HEK293 (cell line): Measurements from ENCODE around the gene NCOA7.

ENCODE experiments used
- CTCF ChIA-PET: fragments of 350-600 bp; formaldehyde crosslinking; extraction: SDS; loops from one replicate; lab custom pipeline; 2021; ENCODE audit warnings: antibody characterized with exemption; lab: Yijun Ruan, JAX
- POLR2A ChIA-PET: fragments of 300-600 bp; formaldehyde crosslinking; extraction: SDS; loops from one replicate; lab custom pipeline; 2020; ENCODE audit warnings: antibody characterized with exemption, inconsistent platforms; lab: Yijun Ruan, JAX
- H3K27ac ChIP-seq: fragments of 200-500 bp; sonication (Bioruptor generic); 2 replicates; pipeline ENCODE4 v1.5.1; 2014; ENCODE audit warnings: low read depth, low read length, control low read depth, inconsistent platforms; ENCODE audit errors: extremely low read depth
- H3K36me3 ChIP-seq, 2 experiments: fragments of 200-500 bp in 1 of 2; sonication (Bioruptor generic) in 1 of 2; 1 replicate in 1 of 2; 2 replicates in 1 of 2; pipeline ENCODE4 v1.5.1; 2014 to 2017; ENCODE audit warnings: inconsistent platforms in 2 of 2, low read length in 2 of 2; ENCODE audit not compliant: control insufficient read depth in 2 of 2, insufficient read depth in 1 of 2
- H3K4me1 ChIP-seq: fragments of 200-500 bp; sonication (Bioruptor generic); 2 replicates; pipeline ENCODE4 v1.5.1; 2014; ENCODE audit warnings: mild to moderate bottlenecking, low read length, inconsistent platforms; ENCODE audit not compliant: control insufficient read depth, insufficient read depth
- H3K4me3 ChIP-seq: 2 replicates; pipeline ENCODE4 v1.5.1; 2011; ENCODE audit warnings: low read depth, mild to moderate bottlenecking, control low read depth, low read length, moderate library complexity
- H3K9me3 ChIP-seq: fragments of 200-500 bp; sonication (Bioruptor generic); 2 replicates; pipeline ENCODE4 v1.5.1; 2014; ENCODE audit warnings: low read depth, low read length, inconsistent platforms; ENCODE audit not compliant: control insufficient read depth, insufficient read depth
- IKZF3 ChIP-seq: fragments of 450-650 bp; IDR thresholded peaks from 2 replicates; pipeline ENCODE4 v1.5.0; 2018; ENCODE audit warnings: missing biosample characterization, mild to moderate bottlenecking, missing genetic modification characterization, moderate library complexity
- SP2 ChIP-seq: fragments of 450-650 bp; formaldehyde crosslinking; IDR thresholded peaks from 2 replicates; pipeline ENCODE4 v1.5.1; 2016; ENCODE audit warnings: missing biosample characterization, missing genetic modification characterization
- SP3 ChIP-seq: fragments of 450-650 bp; formaldehyde crosslinking; IDR thresholded peaks from 2 replicates; pipeline ENCODE4 v1.5.1; 2016; ENCODE audit warnings: missing biosample characterization, missing genetic modification characterization
- SP7 ChIP-seq: fragments of 450-650 bp; formaldehyde crosslinking; IDR thresholded peaks from 2 replicates; pipeline ENCODE4 v1.5.1; 2016; ENCODE audit warnings: missing biosample characterization, missing genetic modification characterization
- ZBTB1 ChIP-seq: fragments of 450-650 bp; formaldehyde crosslinking; IDR thresholded peaks from 2 replicates; pipeline ENCODE4 v1.5.1; 2016; ENCODE audit warnings: missing biosample characterization, missing genetic modification characterization
- ZBTB21 ChIP-seq: fragments of 450-650 bp; formaldehyde crosslinking; IDR thresholded peaks from 2 replicates; pipeline ENCODE4 v1.5.1; 2017; ENCODE audit warnings: missing biosample characterization, missing genetic modification characterization
- ZBTB48 ChIP-seq: fragments of 450-650 bp; formaldehyde crosslinking; IDR thresholded peaks from 2 replicates; pipeline ENCODE4 v1.5.1; 2016; ENCODE audit warnings: missing biosample characterization, missing genetic modification characterization
- ZBTB7A ChIP-seq: fragments of 450-650 bp; formaldehyde crosslinking; IDR thresholded peaks from 2 replicates; pipeline ENCODE4 v1.5.1; 2016; ENCODE audit warnings: low read depth, missing biosample characterization, missing genetic modification characterization
- ZNF155 ChIP-seq: fragments of 450-650 bp; formaldehyde crosslinking; IDR thresholded peaks from 2 replicates; pipeline ENCODE4 v1.5.1; 2016; ENCODE audit warnings: missing biosample characterization, missing genetic modification characterization
- ZNF214 ChIP-seq: fragments of 450-650 bp; formaldehyde crosslinking; IDR thresholded peaks from 2 replicates; pipeline ENCODE4 v1.5.1; 2017; ENCODE audit warnings: missing biosample characterization, mild to moderate bottlenecking, missing genetic modification characterization, borderline replicate concordance
- ZNF23 ChIP-seq: fragments of 450-650 bp; formaldehyde crosslinking; IDR thresholded peaks from 2 replicates; pipeline ENCODE4 v1.5.1; 2016; ENCODE audit warnings: missing biosample characterization, missing genetic modification characterization, borderline replicate concordance
- ZNF239 ChIP-seq: fragments of 450-650 bp; formaldehyde crosslinking; IDR thresholded peaks from 2 replicates; pipeline ENCODE4 v1.5.1; 2016; ENCODE audit warnings: missing biosample characterization, missing genetic modification characterization
- ZNF548 ChIP-seq: fragments of 450-650 bp; formaldehyde crosslinking; IDR thresholded peaks from 2 replicates; pipeline ENCODE4 v1.5.1; 2016; ENCODE audit warnings: missing biosample characterization, missing genetic modification characterization
- ZNF624 ChIP-seq: fragments of 450-650 bp; formaldehyde crosslinking; IDR thresholded peaks from 2 replicates; pipeline ENCODE4 v1.5.1; 2017; ENCODE audit warnings: missing biosample characterization, missing genetic modification characterization
- ZNF660 ChIP-seq: fragments of 450-650 bp; IDR thresholded peaks from 2 replicates; pipeline ENCODE4 v1.5.1; 2018; ENCODE audit warnings: missing biosample characterization, mild to moderate bottlenecking, missing genetic modification characterization
- ZNF768 ChIP-seq: fragments of 450-650 bp; formaldehyde crosslinking; IDR thresholded peaks from 2 replicates; pipeline ENCODE4 v1.5.1; 2018; ENCODE audit warnings: missing biosample characterization, mild to moderate bottlenecking, missing genetic modification characterization
- TF ChIP-seq, protein P1 (sequence below): fragments of 450-650 bp; IDR thresholded peaks from 2 replicates; pipeline ENCODE4 v1.5.1; 2018; ENCODE audit warnings: missing biosample characterization, missing genetic modification characterization
- TF ChIP-seq, protein P2 (sequence below): fragments of 450-650 bp; formaldehyde crosslinking; IDR thresholded peaks from 2 replicates; pipeline ENCODE4 v1.5.1; 2016; ENCODE audit warnings: missing biosample characterization, missing genetic modification characterization
- TF ChIP-seq, protein P3 (sequence below): fragments of 450-650 bp; formaldehyde crosslinking; IDR thresholded peaks from 2 replicates; pipeline ENCODE4 v1.5.1; 2017; ENCODE audit warnings: missing biosample characterization, missing genetic modification characterization

NCOA7 gene

DNA sequence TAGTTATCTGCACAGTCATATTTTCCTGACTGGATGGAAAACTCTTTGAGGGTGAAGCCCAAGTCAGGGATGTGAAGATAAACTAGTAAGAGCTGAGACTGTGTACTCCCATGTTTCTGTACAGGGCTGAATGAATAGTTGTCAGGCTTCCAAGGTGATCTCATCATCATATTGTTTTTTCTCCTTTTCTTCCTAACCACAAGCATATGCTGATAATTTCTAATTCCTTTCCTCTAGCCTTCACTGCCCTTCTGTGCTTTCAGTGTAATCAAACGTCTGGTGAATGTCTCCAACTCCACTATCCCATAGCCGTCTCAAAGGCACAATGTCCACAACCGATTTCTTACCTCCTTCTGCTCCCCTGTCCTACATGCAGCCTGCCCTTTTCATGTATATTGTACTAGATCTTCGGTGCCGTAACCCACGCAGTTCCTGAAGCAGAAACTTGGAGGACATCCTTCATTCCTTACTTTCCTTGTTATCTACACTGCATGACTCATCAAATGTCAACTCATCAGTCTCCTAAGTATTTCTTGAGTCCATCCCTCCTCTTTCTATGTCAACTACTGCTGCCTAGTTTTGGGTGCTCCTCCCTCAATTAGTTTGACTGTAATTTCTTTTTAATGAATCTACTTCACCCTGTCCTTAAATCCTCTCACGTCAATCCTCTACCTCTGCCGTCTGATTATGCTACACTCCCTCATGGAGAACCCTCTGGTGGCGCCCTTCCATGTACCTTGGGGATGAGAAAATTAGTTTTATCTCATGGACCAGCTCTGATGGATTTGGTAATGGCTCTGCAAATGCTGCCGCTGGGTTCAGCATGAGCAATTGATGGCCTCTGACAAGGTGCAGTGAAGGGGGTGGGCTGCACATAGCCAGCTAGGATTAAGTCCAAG, 21.9 kb downstream of the NCOA7 start (continued):
- TF ChIP-seq, protein P1, sequence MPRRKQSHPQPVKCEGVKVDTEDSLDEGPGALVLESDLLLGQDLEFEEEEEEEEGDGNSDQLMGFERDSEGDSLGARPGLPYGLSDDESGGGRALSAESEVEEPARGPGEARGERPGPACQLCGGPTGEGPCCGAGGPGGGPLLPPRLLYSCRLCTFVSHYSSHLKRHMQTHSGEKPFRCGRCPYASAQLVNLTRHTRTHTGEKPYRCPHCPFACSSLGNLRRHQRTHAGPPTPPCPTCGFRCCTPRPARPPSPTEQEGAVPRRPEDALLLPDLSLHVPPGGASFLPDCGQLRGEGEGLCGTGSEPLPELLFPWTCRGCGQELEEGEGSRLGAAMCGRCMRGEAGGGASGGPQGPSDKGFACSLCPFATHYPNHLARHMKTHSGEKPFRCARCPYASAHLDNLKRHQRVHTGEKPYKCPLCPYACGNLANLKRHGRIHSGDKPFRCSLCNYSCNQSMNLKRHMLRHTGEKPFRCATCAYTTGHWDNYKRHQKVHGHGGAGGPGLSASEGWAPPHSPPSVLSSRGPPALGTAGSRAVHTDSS (tag by site-specific recombination) = no peak
- TF ChIP-seq ZNF155 (no peak), ZBTB7A (tag by site-specific recombination) (no peak), ZBTB21 (no peak; the same call in 1 of the 2 replicates), ZNF23 (no peak), SP7 (peak; percentile 97), ZNF239 (tag by site-specific recombination) (no peak), SP3 (tag by site-specific recombination) (peak; percentile 44), SP2 (tag by site-specific recombination) (no peak), ZNF548 (tag by site-specific recombination) (no peak), ZNF624 (tag by site-specific recombination) (no peak), IKZF3 (peak; percentile 57; the same call in 1 of the 2 replicates)
- TF ChIP-seq, protein P2, sequence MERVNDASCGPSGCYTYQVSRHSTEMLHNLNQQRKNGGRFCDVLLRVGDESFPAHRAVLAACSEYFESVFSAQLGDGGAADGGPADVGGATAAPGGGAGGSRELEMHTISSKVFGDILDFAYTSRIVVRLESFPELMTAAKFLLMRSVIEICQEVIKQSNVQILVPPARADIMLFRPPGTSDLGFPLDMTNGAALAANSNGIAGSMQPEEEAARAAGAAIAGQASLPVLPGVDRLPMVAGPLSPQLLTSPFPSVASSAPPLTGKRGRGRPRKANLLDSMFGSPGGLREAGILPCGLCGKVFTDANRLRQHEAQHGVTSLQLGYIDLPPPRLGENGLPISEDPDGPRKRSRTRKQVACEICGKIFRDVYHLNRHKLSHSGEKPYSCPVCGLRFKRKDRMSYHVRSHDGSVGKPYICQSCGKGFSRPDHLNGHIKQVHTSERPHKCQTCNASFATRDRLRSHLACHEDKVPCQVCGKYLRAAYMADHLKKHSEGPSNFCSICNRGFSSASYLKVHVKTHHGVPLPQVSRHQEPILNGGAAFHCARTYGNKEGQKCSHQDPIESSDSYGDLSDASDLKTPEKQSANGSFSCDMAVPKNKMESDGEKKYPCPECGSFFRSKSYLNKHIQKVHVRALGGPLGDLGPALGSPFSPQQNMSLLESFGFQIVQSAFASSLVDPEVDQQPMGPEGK (tag by site-specific recombination) = peak; percentile 50; the same call in 1 of the 2 replicates

DNA sequence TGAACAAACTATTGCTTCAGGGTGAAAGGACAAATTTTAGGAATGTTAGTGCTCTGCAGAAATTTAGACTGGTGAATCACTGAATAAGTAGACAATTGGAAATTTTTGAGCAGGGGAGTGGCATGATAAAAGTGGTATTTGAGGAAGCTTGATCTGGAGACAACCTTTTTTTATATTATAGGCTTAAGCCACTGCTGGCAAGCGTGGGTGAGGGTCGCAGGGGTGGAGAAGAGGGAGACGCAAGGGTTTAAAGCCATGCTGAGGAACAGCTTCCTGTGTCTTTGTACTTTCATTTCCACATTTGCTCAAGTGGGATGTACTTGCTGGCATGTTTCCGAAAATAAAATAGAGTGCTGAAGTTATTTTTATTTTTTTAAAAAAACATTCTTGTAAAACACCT, 23.7 kb downstream of the NCOA7 start:
- H3K27ac ChIP-seq = no peak overlapping the region
- peaks cover 0 to 5% of the 10 kb centered on the region in 2 experiments; a peak in 1 of 3 replicates for H3K36me3 ChIP-seq
- H3K4me1 ChIP-seq = peaks cover 43% of the 10 kb centered on the region
- TF ChIP-seq ZNF768 (tag by site-specific recombination) (no peak), ZNF214 (tag by site-specific recombination) (no peak), ZBTB1 (tag by site-specific recombination) (no peak), ZNF660 (tag by site-specific recombination) (no peak), ZBTB48 (tag by site-specific recombination) (no peak)
- TF ChIP-seq, protein P3, sequence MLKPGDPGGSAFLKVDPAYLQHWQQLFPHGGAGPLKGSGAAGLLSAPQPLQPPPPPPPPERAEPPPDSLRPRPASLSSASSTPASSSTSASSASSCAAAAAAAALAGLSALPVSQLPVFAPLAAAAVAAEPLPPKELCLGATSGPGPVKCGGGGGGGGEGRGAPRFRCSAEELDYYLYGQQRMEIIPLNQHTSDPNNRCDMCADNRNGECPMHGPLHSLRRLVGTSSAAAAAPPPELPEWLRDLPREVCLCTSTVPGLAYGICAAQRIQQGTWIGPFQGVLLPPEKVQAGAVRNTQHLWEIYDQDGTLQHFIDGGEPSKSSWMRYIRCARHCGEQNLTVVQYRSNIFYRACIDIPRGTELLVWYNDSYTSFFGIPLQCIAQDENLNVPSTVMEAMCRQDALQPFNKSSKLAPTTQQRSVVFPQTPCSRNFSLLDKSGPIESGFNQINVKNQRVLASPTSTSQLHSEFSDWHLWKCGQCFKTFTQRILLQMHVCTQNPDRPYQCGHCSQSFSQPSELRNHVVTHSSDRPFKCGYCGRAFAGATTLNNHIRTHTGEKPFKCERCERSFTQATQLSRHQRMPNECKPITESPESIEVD (tag by site-specific recombination) = no peak
- no peaks in the 10 kb centered on the region for H3K9me3 ChIP-seq
- H3K4me3 ChIP-seq = no peak overlapping the region
- ChIA-PET CTCF (interaction anchor here (1.3 kb wide), 1 partner anchor 32 kb away, joined by 3 read pairs; no protein-coding TSS in a partner anchor), POLR2A (no interaction called here)
